Activated CD4-positive, CD25-positive, alpha-beta regulatory T cell treated with anti-CD3 and anti-CD28 coated beads, Interleukin-2, amount 50 U/mL, for 24 hours (primary cell): ENCODE data around the gene CCDC201.

Source experiments
- ATAC-seq, 2 donors: fragments of 150-1000 bp; cut with Tn5 transposase; one replicate each; pipeline ENCODE4 v1.10.0; 2021; ENCODE audit warnings: mild to moderate bottlenecking in 1 of 2, moderate library complexity in 1 of 2

The CCDC201 gene, protein sequence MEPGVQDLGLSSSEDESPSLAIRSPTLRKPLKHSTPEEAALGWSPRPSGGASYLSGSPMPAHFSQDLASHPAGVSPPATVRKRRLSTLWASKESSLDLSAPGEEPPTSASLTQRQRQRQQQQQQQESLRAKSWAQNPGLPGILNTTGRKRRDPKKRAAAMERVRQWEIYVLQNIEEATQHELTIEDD

DNA sequence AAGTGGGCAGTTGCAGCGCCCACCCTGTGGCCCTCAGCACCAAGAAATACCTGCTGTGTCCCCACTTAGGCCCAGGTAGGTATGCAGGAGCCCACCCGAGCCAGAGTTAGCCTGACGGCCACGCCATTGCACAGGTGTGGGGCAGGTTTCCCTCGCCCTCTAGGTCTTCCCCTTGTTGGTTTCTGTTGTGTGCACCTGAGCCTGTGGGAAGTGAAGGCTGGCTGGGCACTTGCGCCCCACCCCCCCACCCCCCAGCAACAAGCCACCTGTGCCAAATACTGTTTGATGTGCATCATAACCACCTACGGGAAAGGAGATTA is at the start of gene CCDC201:
Gene CCDC201, minus strand, starts transcription at position 48 of the 320 bp plus-strand sequence. CDS start 75 bp downstream, outside the sequence.
- ATAC-seq: no peak

DNA sequence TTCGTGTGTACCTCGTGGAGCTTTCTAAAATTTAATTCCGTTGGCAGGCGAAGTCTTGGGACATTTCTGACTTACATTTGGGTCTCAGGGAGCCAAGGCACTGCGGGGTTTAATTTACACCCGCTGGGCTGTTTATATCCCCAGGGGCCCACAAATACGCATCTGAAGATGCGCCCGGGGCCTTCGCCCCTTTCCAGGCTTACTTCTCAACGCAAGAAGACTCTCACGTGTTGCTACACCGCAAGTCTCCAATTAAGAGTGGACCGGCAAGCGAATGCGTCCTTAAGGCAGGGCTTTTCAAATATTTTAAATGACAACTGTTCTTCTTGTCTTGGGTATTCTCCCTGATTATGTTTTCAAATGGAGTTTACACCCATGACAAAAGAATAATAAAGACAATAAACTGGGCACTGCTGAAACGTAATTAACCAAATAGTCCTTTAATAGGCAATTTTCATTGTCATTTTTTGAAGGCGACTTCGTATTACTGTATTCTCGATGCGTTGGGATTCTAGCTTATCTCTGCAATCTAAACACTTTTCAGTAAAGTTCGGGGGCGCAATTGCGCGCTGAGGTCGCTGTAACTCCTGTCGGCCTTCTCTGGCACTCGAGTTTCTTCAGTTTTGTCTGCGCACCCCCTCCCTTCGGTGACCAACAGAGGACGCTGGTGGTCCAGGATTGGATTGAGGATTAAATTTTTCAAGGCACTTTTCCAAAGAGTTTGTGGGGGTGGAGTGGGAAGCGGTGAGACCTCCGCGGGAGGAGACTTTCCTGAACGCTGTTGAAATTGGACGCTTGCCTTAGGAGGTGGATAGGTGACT is 49.0 kb upstream of the CCDC201 start:
- no peak for ATAC-seq

GRCh38 chr7:45921381-45921698 is 48.5 kb upstream of the CCDC201 start:
- no peak for ATAC-seq

DNA sequence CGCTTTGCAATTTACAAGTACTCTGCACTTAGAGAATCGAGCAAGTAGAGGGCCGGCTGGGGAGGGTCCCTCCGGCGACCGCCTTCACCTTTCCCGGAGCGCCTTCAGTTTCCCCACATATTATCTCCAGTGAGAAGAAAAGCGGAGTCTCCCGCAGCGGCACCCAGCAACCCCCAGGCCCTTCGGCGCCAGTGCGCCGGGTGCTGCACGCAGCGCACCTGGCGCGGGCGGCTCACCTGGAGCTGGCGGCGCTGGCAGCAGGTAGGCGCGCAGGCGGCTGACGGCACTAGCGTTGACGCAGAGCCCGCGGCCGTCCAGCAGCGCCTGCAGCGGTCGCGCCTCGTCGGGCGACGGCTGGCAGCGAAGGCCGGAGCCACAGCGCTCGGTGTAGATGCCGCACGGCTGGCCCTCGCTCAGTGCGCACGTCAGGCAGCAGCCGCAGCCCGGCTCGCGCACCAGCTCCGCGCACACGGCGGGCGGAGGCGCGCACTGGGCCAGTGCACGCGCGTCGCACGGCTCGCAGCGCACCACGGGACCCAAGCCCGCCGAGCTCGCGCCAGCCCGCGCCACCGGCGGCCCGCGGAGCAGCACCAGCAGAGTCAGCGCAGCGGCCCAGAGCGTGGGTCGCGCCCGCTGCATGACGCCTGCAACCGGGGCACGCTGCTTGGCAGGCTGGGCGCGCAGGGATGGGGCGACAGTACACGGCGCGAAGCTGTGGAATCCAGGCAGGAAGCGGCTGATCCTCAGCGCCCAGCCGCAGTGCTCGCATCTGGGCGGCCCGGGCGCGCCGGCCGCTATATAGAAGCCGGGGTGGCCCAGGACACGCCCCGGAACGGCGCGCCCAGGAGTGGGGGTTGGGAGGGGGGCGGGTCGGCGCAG is 47.9 kb upstream of the CCDC201 start, which contains the start of gene IGFBP3:
Gene IGFBP3, minus strand, starts transcription at position 771 of the 879 bp plus-strand sequence. Its CDS starts 132 bp downstream, at position 639.
- peak in 1 of 2 donors; percentile 24 for ATAC-seq

GRCh38 chr7:45919993-45920459 is 47.1 kb upstream of the CCDC201 start:
- ATAC-seq: no peak

DNA sequence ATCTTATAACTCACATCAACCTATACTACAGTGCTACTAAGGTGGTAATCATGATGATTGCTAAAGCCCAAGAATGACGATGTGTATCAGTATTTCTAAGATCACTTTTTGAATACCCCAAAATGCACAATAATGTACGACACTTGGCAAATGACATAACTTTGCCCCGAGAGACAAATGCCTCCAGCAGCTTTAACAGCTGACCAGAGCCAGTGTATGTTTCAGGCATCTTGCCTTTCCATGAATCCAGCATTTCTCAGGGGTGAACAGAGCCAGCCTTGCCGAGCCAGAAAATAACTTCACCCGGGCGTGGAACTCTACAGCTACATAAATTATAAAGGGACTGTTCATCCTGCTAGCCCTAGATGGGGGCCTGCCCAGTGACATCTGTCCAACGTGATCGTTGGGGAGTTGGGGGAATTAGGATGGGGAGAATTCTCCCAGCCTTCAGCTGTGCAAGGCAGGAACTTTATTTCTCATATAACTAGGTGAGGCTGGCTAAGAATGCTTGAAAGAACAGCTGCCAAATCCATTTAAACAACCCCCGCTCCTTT is 46.4 kb upstream of the CCDC201 start:
- no peak for ATAC-seq

GRCh38 chr7:45918556-45918955 is 45.7 kb upstream of the CCDC201 start:
- no peak for ATAC-seq

DNA sequence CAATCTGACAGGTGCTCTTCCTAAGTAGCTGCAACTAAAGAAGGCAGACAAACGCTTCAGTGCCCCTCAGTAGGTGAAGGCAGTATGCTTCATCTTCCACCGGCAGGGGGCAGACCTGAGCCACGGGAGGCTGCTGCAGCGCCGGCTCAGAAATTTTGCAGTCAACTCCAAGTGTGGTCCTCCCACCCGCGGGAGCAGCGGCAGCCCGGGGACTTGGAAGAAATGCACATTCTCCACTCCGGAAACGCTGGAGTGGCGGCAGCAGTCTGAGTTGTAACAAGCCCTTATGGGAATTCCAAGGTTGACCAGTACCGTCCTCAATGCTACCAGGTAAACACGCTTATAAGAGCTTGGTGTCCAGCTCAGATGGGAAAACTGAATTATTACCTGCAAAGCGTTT is 44.8 kb upstream of the CCDC201 start:
- ATAC-seq: no peak

- ATAC-seq: no peak
Observed at GRCh38 chr7:45917064-45917463, 44.2 kb upstream of the CCDC201 start.

GRCh38 chr7:45915606-45916005 is 42.7 kb upstream of the CCDC201 start:
- no peak for ATAC-seq

DNA sequence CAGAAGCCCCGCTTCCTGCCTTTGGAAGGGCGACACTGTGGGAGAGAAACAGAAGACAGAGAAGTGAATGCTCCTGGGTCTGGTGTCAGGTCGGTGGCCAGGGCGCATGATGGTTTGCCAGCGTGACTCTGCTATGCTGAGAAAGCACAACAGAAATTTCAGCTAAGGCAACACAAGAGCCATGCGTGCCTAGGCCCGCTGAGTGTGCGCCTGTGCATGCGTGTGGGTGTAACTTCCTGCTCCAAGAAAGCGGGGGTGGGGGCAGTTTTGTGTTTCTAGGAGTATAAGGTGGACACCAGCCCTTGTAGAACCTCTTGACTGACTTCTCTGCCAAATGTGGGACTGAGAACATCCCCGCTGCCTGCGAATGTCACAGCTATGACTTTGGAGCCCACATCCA is 42.0 kb upstream of the CCDC201 start:
- ATAC-seq: no peak

- no peak for ATAC-seq
Observed at GRCh38 chr7:45912972-45913371, 40.1 kb upstream of the CCDC201 start.

- ATAC-seq: no peak
Observed at GRCh38 chr7:45911311-45911710, 38.4 kb upstream of the CCDC201 start.

- no peak for ATAC-seq
Observed at GRCh38 chr7:45910855-45911254, 38.0 kb upstream of the CCDC201 start.

DNA sequence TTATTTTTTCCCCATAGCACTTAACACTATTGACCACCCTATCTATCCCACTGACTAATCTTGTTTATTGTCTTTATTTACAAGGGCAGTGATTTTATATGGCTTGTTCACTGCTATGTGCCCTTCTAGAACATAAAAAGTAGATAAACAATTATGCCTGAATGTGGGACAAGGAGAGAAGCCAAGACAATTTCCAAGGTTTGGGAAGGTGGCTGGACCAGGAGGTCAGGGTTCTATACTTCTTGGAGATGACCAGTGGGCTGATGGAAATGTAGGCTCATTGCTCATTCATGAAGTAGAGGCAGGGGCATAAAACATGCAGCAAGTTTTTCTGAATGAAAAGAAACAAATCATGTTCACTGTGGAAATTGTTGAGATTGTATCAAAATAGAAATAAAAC is 36.7 kb upstream of the CCDC201 start:
- no peak for ATAC-seq

- ATAC-seq: no peak
Observed at GRCh38 chr7:45902820-45903219, 29.9 kb upstream of the CCDC201 start.

GRCh38 chr7:45901566-45901965 is 28.7 kb upstream of the CCDC201 start:
- ATAC-seq: no peak

- ATAC-seq: no peak
Observed at GRCh38 chr7:45898222-45898621, 25.3 kb upstream of the CCDC201 start.

- ATAC-seq: no peak
Observed at GRCh38 chr7:45897042-45897690, 24.3 kb upstream of the CCDC201 start.

DNA sequence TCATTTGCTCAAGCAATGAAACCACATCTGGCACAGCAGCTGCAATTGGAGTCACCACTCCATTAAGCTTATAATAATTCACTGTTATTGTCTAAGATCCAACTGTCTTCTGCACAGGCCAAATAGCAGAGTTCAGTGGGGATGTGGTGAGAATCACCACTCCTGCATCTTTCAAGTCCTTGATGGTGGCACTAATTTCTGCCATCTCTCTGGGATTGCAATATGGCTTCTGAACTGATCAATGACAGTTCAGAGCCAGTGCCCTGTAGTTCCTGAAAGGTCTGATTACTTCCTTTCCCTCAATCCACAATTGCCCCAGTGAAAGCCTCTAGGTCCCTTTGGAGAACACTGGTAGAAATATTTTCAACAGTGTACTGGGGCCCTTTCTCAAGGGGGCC is 21.8 kb upstream of the CCDC201 start:
- no peak for ATAC-seq

DNA sequence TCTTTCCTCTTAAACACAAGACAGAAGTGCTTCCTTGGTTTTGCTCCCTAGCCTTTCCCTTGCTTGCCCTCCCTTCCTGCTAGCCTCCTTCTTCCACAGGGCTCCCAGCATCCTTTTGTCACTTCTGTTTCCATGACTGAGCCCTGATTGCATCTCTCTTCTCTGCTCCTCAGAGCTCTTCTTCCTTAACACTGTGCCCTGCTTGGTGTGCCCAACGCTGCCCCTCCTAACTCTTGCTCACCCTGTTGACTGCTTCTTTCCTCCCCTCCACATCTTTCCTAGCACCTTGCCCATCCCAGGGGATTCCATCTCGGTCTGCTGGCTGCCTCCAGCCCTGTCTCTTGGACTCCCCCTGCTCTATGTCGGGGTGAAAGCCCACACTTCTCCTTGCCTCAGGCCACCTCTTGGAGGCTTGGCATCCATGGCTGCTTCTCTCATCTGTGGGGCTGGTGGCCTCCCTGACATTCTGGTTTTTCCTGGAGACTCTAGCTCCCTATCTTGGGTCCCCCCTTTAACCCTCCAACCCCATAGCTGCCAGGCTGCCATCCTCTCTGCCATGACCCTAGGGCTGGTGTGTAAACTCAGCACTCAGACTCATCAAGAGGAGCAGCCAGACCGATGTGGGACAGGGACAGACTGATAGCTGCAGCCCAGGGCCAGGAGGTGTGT is 21.2 kb upstream of the CCDC201 start:
- ATAC-seq: no peak

DNA sequence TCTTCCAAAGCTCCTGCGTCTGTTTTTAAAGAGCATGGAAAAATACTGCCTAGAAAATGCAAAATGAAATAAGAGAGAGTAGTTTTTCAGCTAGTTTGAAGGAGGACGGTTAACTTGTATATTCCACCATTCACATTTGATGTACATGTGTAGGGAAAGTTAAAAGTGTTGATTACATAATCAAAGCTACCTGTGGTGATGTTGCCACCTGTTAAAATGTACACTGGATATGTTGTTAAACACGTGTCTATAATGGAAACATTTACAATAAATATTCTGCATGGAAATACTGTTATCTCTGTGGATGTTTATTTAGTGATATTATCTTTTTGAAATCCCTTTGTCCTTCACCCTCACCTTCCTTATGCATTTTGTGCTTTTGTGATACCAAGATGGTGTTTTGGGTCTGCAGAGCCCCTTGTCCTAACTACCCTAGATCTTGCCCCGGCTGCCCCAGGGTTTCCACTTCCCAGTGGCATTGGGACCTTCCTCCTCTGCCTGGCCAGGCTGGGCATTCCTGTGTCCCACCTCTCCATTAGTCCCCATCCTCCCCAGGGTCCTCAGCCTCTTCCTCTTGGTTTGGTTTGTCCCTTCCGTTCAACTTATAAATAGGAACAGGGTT is 20.6 kb upstream of the CCDC201 start:
- ATAC-seq: no peak
